Uterus (tissue), 2 donors: ENCODE data around the gene FBH1.

Experiments used
- CTCF ChIP-seq, 4 experiments: fragments of 200-600 bp in 2 of 4; fragments of 450-650 bp in 2 of 4; sonication (generic) in 2 of 4; IDR thresholded peaks; one replicate each; pipeline ENCODE4 v1.5.1; 2016 to 2019; ENCODE audit warnings: antibody characterized with exemption in 4 of 4, mild to moderate bottlenecking in 2 of 4, moderate library complexity in 1 of 4
- POLR2A ChIP-seq, 2 donors: fragments of 450-650 bp; IDR thresholded peaks; one replicate each; pipeline ENCODE4 v1.6.1; 2016; ENCODE audit warnings: antibody characterized with exemption in 2 of 2, mild to moderate bottlenecking in 1 of 2, moderate library complexity in 1 of 2

- TF ChIP-seq CTCF (IDR thresholded peaks at IDR 0.05): no peak
- TF ChIP-seq POLR2A (IDR thresholded peaks at IDR 0.05): no peak
Measured at GRCh38 chr10:5970066-5970465, 80.0 kb downstream of the FBH1 start.
